Suppressor macrophage (primary cell): ENCODE results near the gene AP2M1.
"Not testable (repeated sequence)": the region's sequence is repeated elsewhere in the genome, so short reads cannot be mapped to it uniquely, and the experiment has no call there.

Experiments
- DNase-seq, 4 experiments: peaks; one replicate each; pipeline ENCODE4 v3.0.0-alpha.2; 2020 to 2022
- total RNA-seq, 17 experiments: gene quantifications; one replicate each; lab custom pipeline; 2026; ENCODE audit warnings: mixed read lengths in 6 of 17, inconsistent platforms in 3 of 17; lab: John Stamatoyannopoulos, UW

The AP2M1 gene
- total RNA-seq: 186 to 396 (median 301) reads per million in 17 experiments

GRCh38 chr3:184174646-184175492, at the start of gene AP2M1:
Gene AP2M1, plus strand, starts transcription at chr3:184174855. Its CDS starts 2,139 bp downstream, at chr3:184176994.
- DNase-seq: peak; percentile 99 to 100 (median 99)

GRCh38 chr3:184126006-184126405, 48.6 kb upstream of the AP2M1 start:
- DNase-seq: no peak

- DNase-seq: peak; percentile 37 to 64 (median 44)
Observed at GRCh38 chr3:184129012-184129411, 45.6 kb upstream of the AP2M1 start.

GRCh38 chr3:184132945-184133344, 41.7 kb upstream of the AP2M1 start:
- DNase-seq: no peak

GRCh38 chr3:184133840-184134745, 40.6 kb upstream of the AP2M1 start:
- DNase-seq: peak; percentile 83 to 91 (median 89)

GRCh38 chr3:184134746-184135148, 39.9 kb upstream of the AP2M1 start:
- no peak for DNase-seq

- peak; percentile 92 to 96 (median 96) for DNase-seq
Observed at GRCh38 chr3:184135149-184135910, 39.3 kb upstream of the AP2M1 start, which contains the start of gene EIF2B5. Gene EIF2B5, plus strand, starts transcription at chr3:184135358. Its CDS starts 28 bp downstream, at chr3:184135386.

GRCh38 chr3:184135911-184136260, 38.8 kb upstream of the AP2M1 start:
- peak in 1 of 4 experiments; percentile 7 for DNase-seq

GRCh38 chr3:184140436-184140835, 34.2 kb upstream of the AP2M1 start:
- no peak for DNase-seq

GRCh38 chr3:184142199-184142598, 32.5 kb upstream of the AP2M1 start:
- no peak for DNase-seq

GRCh38 chr3:184143327-184143726, 31.3 kb upstream of the AP2M1 start:
- no peak for DNase-seq

GRCh38 chr3:184144505-184144904, 30.1 kb upstream of the AP2M1 start:
- DNase-seq: no peak

GRCh38 chr3:184145111-184145524, 29.5 kb upstream of the AP2M1 start:
- peak in 2 of 4 experiments; percentile 9 to 38 for DNase-seq

GRCh38 chr3:184145751-184146270, 28.8 kb upstream of the AP2M1 start:
- DNase-seq: no peak

GRCh38 chr3:184148076-184148475, 26.6 kb upstream of the AP2M1 start:
- DNase-seq: peak; percentile 11 to 61 (median 52)

GRCh38 chr3:184149123-184149522, 25.5 kb upstream of the AP2M1 start:
- DNase-seq: no peak

GRCh38 chr3:184149770-184150169, 24.9 kb upstream of the AP2M1 start:
- DNase-seq: not testable (repeated sequence)

- peak; percentile 57 to 92 (median 81) for DNase-seq
Observed at GRCh38 chr3:184154885-184155643, 19.6 kb upstream of the AP2M1 start, which contains the start of gene DVL3. Gene DVL3, plus strand, starts transcription at chr3:184155377. Its CDS starts 259 bp downstream, at chr3:184155636.

GRCh38 chr3:184155644-184156521, 18.8 kb upstream of the AP2M1 start:
- peak in 2 of 4 experiments; percentile 48 to 61 for DNase-seq

GRCh38 chr3:184156522-184156955, 18.1 kb upstream of the AP2M1 start:
- DNase-seq: peak in 2 of 4 experiments; percentile 13 to 39
